Stimulated activated CD8-positive, alpha-beta memory T cell treated with anti-CD3 and anti-CD28 coated beads, Interleukin-7, amount 100 ng/mL, for 48 hours (primary cell): ENCODE measurements around the gene SERPING1.

ENCODE experiments used
- DNase-seq, 2 donors: peaks; one replicate each; pipeline ENCODE4 v3.0.0-alpha.2; 2020; ENCODE audit warnings: low read depth in 1 of 2; ENCODE audit errors: extremely low read depth in 1 of 2

SERPING1 gene

GRCh38 chr11:57638005-57638781, 40.7 kb downstream of the SERPING1 start:
- DNase-seq, result no peak

- DNase-seq, result no peak
Measured at GRCh38 chr11:57638811-57639320, 41.4 kb downstream of the SERPING1 start.

- no peak for DNase-seq
Measured at GRCh38 chr11:57639321-57640067, 42.0 kb downstream of the SERPING1 start.

GRCh38 chr11:57640068-57640800, 42.7 kb downstream of the SERPING1 start:
- no peak for DNase-seq

GRCh38 chr11:57641011-57641807, 43.7 kb downstream of the SERPING1 start:
- no peak for DNase-seq

GRCh38 chr11:57643802-57644201, 46.3 kb downstream of the SERPING1 start:
- no peak for DNase-seq

GRCh38 chr11:57644748-57645688, 47.5 kb downstream of the SERPING1 start:
- peak; percentile 53 to 78 for DNase-seq

GRCh38 chr11:57645689-57646085, 48.2 kb downstream of the SERPING1 start:
- no peak for DNase-seq

GRCh38 chr11:57646194-57646798, 48.8 kb downstream of the SERPING1 start:
- no peak for DNase-seq

- DNase-seq, result no peak
Measured at GRCh38 chr11:57646799-57647303, 49.4 kb downstream of the SERPING1 start.

- no peak for DNase-seq
Measured at GRCh38 chr11:57647372-57647771, 49.9 kb downstream of the SERPING1 start.

GRCh38 chr11:57647960-57648800, 50.7 kb downstream of the SERPING1 start:
- no peak for DNase-seq

GRCh38 chr11:57648801-57649735, 51.6 kb downstream of the SERPING1 start:
- DNase-seq, result no peak

GRCh38 chr11:57649826-57650738, 52.6 kb downstream of the SERPING1 start, which contains the start of gene YPEL4:
Gene YPEL4, minus strand, starts transcription at chr11:57649912. Its CDS starts 2,805 bp downstream, at chr11:57647107.
- peak; percentile 18 to 29 for DNase-seq

GRCh38 chr11:57650739-57651090, 53.2 kb downstream of the SERPING1 start:
- no peak for DNase-seq

GRCh38 chr11:57651408-57651807, 53.9 kb downstream of the SERPING1 start:
- no peak for DNase-seq
